ENCODE results near the gene CFAP53. TPM values are rescaled to one million over a fixed set of nuclear protein-coding genes. Genes with fewer than 3 reads are reported as not detected.

The CFAP53 gene
- total and polyA plus RNA-seq, 2 donors (not counting 3 experiments of a cell fraction or from before 2014, with no cell fraction given) = 0.12 to 0.18 TPM

DNA sequence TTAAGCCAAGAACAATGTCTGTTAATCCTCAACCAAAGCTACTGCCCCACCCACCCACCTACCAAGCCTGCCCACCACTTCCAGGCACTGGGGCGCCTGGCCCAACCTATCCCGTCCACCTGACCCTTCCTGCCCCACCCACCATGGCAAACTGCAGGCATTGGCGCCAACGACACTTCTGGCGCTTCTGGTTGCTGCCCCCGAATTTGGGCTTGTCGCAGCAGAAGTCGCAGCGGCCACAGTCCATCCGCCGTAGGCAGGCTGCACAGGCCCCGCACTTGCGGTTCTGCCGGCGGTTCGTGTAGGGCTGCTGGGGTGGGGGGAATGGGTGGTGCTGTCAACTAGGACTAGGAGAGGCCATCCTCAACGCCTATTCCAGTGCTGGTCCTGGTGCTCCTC, 7.7 kb upstream of the CFAP53 start:
- no peak overlapping the region for H2AFZ ChIP-seq (ENCODE audit: low read depth, low read length)
- intact Hi-C loops (cut with micrococcal nuclease) = no loop called here
- H3K4me1 ChIP-seq (ENCODE audit: control insufficient read depth, extremely low read depth, insufficient read depth, low read length) = peaks cover 6% of the 10 kb centered on the region
- H3K9me3 ChIP-seq (replicated peaks; ENCODE audit: control insufficient read depth, insufficient read depth, low read length) = no peaks in the 10 kb centered on the region
- H4K20me1 ChIP-seq (replicated peaks; ENCODE audit: control insufficient read depth, extremely low read depth, insufficient read depth, low read length) = no peaks in the 10 kb centered on the region
- no peaks in the 10 kb centered on the region for H3K27me3 ChIP-seq (ENCODE audit: control insufficient read depth in 2 of 2, insufficient read depth in 2 of 2, low read length in 2 of 2)
- dilution Hi-C loops (cut with MboI; ENCODE audit: extremely low pct_ligation_motif_present, low sequenced_read_pairs) = no loop called here
- ChIA-PET CTCF (no interaction called here), POLR2A (no interaction called here)
- H3K4me3 ChIP-seq (replicated peaks in 1 of 3; ENCODE audit: insufficient read depth in 1 of 3, low read depth in 1 of 3, low read length in 3 of 3) = no peak overlapping the region
- DNase-seq (ENCODE audit: low read depth, low spot score) (no peak), FAIRE-seq (no peak)
- no TSS peak for BruUV-seq (replicated peaks)
- TF ChIP-seq EZH2 (IDR thresholded peaks at IDR 0.05; ENCODE audit: borderline replicate concordance, low read depth, low read length, severe bottlenecking) (no peak), POLR2AphosphoS5 (IDR thresholded peaks at IDR 0.05; ENCODE audit: insufficient read depth, low read depth, low read length) (no peak), POLR2A (IDR thresholded peaks at IDR 0.05; ENCODE audit: low read depth, low read length) (no peak), GATA2 (IDR thresholded peaks at IDR 0.05; ENCODE audit: insufficient read depth, insufficient read length, low read depth, low read length) (no peak), JUN (IDR thresholded peaks at IDR 0.05; ENCODE audit: borderline replicate concordance, insufficient read depth, insufficient read length, low read depth) (no peak), MYC (IDR thresholded peaks at IDR 0.05; ENCODE audit: low read depth, low read length) (no peak), FOS (IDR thresholded peaks at IDR 0.05; ENCODE audit: borderline replicate concordance, insufficient read depth, low read length) (no peak)
- TF ChIP-seq, protein P1, sequence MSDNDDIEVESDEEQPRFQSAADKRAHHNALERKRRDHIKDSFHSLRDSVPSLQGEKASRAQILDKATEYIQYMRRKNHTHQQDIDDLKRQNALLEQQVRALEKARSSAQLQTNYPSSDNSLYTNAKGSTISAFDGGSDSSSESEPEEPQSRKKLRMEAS (IDR thresholded peaks at IDR 0.05; ENCODE audit: insufficient read depth, insufficient read length) = no peak
- TF ChIP-seq, protein P2, sequence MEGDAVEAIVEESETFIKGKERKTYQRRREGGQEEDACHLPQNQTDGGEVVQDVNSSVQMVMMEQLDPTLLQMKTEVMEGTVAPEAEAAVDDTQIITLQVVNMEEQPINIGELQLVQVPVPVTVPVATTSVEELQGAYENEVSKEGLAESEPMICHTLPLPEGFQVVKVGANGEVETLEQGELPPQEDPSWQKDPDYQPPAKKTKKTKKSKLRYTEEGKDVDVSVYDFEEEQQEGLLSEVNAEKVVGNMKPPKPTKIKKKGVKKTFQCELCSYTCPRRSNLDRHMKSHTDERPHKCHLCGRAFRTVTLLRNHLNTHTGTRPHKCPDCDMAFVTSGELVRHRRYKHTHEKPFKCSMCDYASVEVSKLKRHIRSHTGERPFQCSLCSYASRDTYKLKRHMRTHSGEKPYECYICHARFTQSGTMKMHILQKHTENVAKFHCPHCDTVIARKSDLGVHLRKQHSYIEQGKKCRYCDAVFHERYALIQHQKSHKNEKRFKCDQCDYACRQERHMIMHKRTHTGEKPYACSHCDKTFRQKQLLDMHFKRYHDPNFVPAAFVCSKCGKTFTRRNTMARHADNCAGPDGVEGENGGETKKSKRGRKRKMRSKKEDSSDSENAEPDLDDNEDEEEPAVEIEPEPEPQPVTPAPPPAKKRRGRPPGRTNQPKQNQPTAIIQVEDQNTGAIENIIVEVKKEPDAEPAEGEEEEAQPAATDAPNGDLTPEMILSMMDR (IDR thresholded peaks at IDR 0.05; ENCODE audit: extremely low read depth in 1 of 2, insufficient read depth in 1 of 2, low read depth in 1 of 2, low read length in 2 of 2) = no peak
- H3K4me2 ChIP-seq (ENCODE audit: insufficient read depth, low read length) = no peak overlapping the region
- no peaks in the 10 kb centered on the region for H3K9me1 ChIP-seq (replicated peaks; ENCODE audit: control insufficient read depth, extremely low read depth, insufficient read depth, low read length)
- peaks cover 6% of the 10 kb centered on the region for H3K79me2 ChIP-seq (ENCODE audit: control insufficient read depth, insufficient read depth, low read length)
- H3K36me3 ChIP-seq (ENCODE audit: control insufficient read depth in 2 of 2, extremely low read depth in 1 of 2, insufficient read depth in 2 of 2, low read length in 2 of 2) = peaks cover 27 to 63% of the 10 kb centered on the region in 2 experiments
- no peak overlapping the region for H3K9ac ChIP-seq (replicated peaks; ENCODE audit: extremely low read depth, insufficient read depth, low read length)
- no peak overlapping the region for H3K27ac ChIP-seq (ENCODE audit: insufficient read depth, low read depth, low read length)
